OCI-LY7 (cell line): Measurements from ENCODE around the gene EMC6.

ENCODE experiments used
- CTCF ChIP-seq: fragments of 200-600 bp; sonication (generic); conservative IDR thresholded peaks from 2 replicates; pipeline ENCODE4 v1.5.1; 2014; ENCODE audit warnings: mild to moderate bottlenecking, antibody characterized with exemption, low read length, moderate library complexity, mixed read lengths
- EZH2phosphoT487 ChIP-seq: fragments of 200-600 bp; sonication (generic); IDR thresholded peaks from 2 replicates; pipeline ENCODE4 v1.6.1; 2018; ENCODE audit warnings: low read depth, borderline replicate concordance, mild to moderate bottlenecking, mixed run types, antibody characterized with exemption, low read length, moderate library complexity, mixed read lengths

- TF ChIP-seq CTCF: no peak
- TF ChIP-seq EZH2phosphoT487: no peak
These were observed 21.6 kb downstream of the EMC6 start for GRCh38 chr17:3690094-3690715.
